Activated CD4-positive, alpha-beta memory T cell treated with anti-CD3 and anti-CD28 coated beads for 36 hours (primary cell): Measurements from ENCODE around the gene PUDP. TPM values are rescaled to one million over a fixed set of nuclear protein-coding genes. Genes with fewer than 3 reads are reported as not detected.

ENCODE experiments used
- microRNA-seq: library from miRNA; unstranded; fragments of <30 nt; microRNA quantifications from one replicate; pipeline ENCODE4 v1.2.0, GENCODE V29; 2022; ENCODE audit warnings: borderline number of aligned reads, borderline microRNAs expressed, borderline replicate concordance
- total RNA-seq, 2 experiments: library from RNA; stranded (reverse); gene quantifications; one replicate each; pipeline ENCODE4 v1.2.3, GENCODE V29; 2021

The PUDP gene
- total RNA-seq, 2 experiments from 2014 or later: 16.5 to 17.4 TPM

Small RNA genes lying within 50 kb of the gene (microRNA-seq; reads per million reads assigned to microRNA genes)
- gene MIR4767: not detected

Other genes with a start within 250 kb of the PUDP start
- under 1 TPM; 0.73 to 0.81 TPM for gene STS, start 441 bp downstream of the PUDP start, total RNA-seq